NOMO-1 treated with dmso at 0.1 percent for 144 hours (cell line): Measurements from ENCODE around the gene PPCS.
A peak's percentile ranks its signal among the peaks of the same experiment; 100 is the strongest.

Experiments used
- DNase-seq: peaks from one replicate; lab custom pipeline; 2025; ENCODE audit not compliant: unreplicated experiment; lab: John Stamatoyannopoulos, UW

The PPCS gene

GRCh38 chr1:42456010-42456753, at the start of gene PPCS, which contains the start of gene ZMYND12:
PPCS (plus strand) TSS chr1:42456543; CDS start chr1:42456566, 23 bp downstream.
ZMYND12 (minus strand) TSS chr1:42456022; CDS start chr1:42455997, 25 bp downstream.
- DNase-seq = peak; percentile 85

- no peak for DNase-seq
Observed at GRCh38 chr1:42414551-42415496, 41.5 kb upstream of the PPCS start.

- DNase-seq = no peak
Observed at GRCh38 chr1:42417166-42417565, 39.2 kb upstream of the PPCS start.

GRCh38 chr1:42418516-42418915, 37.8 kb upstream of the PPCS start:
- no peak for DNase-seq

GRCh38 chr1:42419126-42419821, 37.1 kb upstream of the PPCS start:
- DNase-seq = no peak

GRCh38 chr1:42420121-42420520, 36.2 kb upstream of the PPCS start:
- DNase-seq = no peak

GRCh38 chr1:42420911-42421585, 35.3 kb upstream of the PPCS start:
- DNase-seq = no peak

- no peak for DNase-seq
Observed at GRCh38 chr1:42422737-42423136, 33.6 kb upstream of the PPCS start.

- DNase-seq = no peak
Observed at GRCh38 chr1:42423681-42424080, 32.7 kb upstream of the PPCS start.

GRCh38 chr1:42424201-42424600, 32.1 kb upstream of the PPCS start:
- no peak for DNase-seq

- DNase-seq = no peak
Observed at GRCh38 chr1:42427240-42427639, 29.1 kb upstream of the PPCS start.

- no peak for DNase-seq
Observed at GRCh38 chr1:42429603-42430002, 26.7 kb upstream of the PPCS start.

GRCh38 chr1:42430286-42431135, 25.8 kb upstream of the PPCS start:
- DNase-seq = no peak

- DNase-seq = no peak
Observed at GRCh38 chr1:42431514-42431913, 24.8 kb upstream of the PPCS start.

- no peak for DNase-seq
Observed at GRCh38 chr1:42432714-42433113, 23.6 kb upstream of the PPCS start.

- no peak for DNase-seq
Observed at GRCh38 chr1:42433369-42433768, 23.0 kb upstream of the PPCS start.

- DNase-seq = no peak
Observed at GRCh38 chr1:42434340-42434739, 22.0 kb upstream of the PPCS start.

GRCh38 chr1:42439940-42440339, 16.4 kb upstream of the PPCS start:
- no peak for DNase-seq

- peak; percentile 1 for DNase-seq
Observed at GRCh38 chr1:42442662-42443061, 13.7 kb upstream of the PPCS start.

- no peak for DNase-seq
Observed at GRCh38 chr1:42449256-42449655, 7.1 kb upstream of the PPCS start.
